Measurements from ENCODE around the gene EGFL7. TPM values are rescaled to one million over a fixed set of nuclear protein-coding genes. Genes with fewer than 3 reads are reported as not detected.

The EGFL7 gene
- total and polyA plus RNA-seq, 10 of the 15 experiments (the other 5 are each of a cell fraction or from before 2014, with no cell fraction given) = 0.06 to 0.46 (median 0.19) TPM; not detected in 5

GRCh38 chr9:136676920-136677686 lies 14.4 kb downstream of the EGFL7 start:
- ChIA-PET CTCF (no interaction called here), RAD21 (ENCODE audit: unreplicated experiment) (no interaction called here), POLR2A (no interaction called here), SMC1A (ENCODE audit: uncharacterized antibody, unreplicated experiment) (interaction anchor here (1.1 kb wide), 1 partner anchor 41 kb away, joined by 3 read pairs; no protein-coding TSS in a partner anchor)
- no peak for TF ChIP-seq ZNF592 (IDR thresholded peaks at IDR 0.05)
- TF ChIP-seq CBX3 (IDR thresholded peaks at IDR 0.05; ENCODE audit: borderline replicate concordance, low read depth) = no peak
- no peak for TF ChIP-seq NR2F1 (conservative IDR thresholded peaks at IDR 0.05)
- no peak for TF ChIP-seq RCOR1 (conservative IDR thresholded peaks at IDR 0.05; ENCODE audit: low read depth, low read length)
- TF ChIP-seq NR2C1 (IDR thresholded peaks at IDR 0.05) = no peak
- TF ChIP-seq ETV6 (conservative IDR thresholded peaks at IDR 0.05 in 1 of 2, IDR thresholded peaks at IDR 0.05 in 1 of 2; ENCODE audit: borderline replicate concordance in 1 of 2, low read depth in 1 of 2) = no peak
- TF ChIP-seq NFYB (IDR thresholded peaks at IDR 0.05; ENCODE audit: insufficient read depth, low read depth, low read length) = no peak
- TF ChIP-seq MEF2A (IDR thresholded peaks at IDR 0.05; ENCODE audit: insufficient read depth, low read depth, low read length) = no peak
- TF ChIP-seq KDM1A (IDR thresholded peaks at IDR 0.05; ENCODE audit: borderline replicate concordance) = no peak
- no peak for TF ChIP-seq EED (IDR thresholded peaks at IDR 0.05; ENCODE audit: low read depth)
- no peak for TF ChIP-seq WRNIP1 (IDR thresholded peaks at IDR 0.05; ENCODE audit: borderline replicate concordance, low read depth, low read length)
- no peak for TF ChIP-seq JUNB (IDR thresholded peaks at IDR 0.05)
- no peak for TF ChIP-seq NFIC (IDR thresholded peaks at IDR 0.05; ENCODE audit: low read depth, low read length)
- TF ChIP-seq ESRRA (IDR thresholded peaks at IDR 0.05; ENCODE audit: low read length) = no peak
- TF ChIP-seq MEF2B (IDR thresholded peaks at IDR 0.05; ENCODE audit: partially characterized antibody, poor library complexity, severe bottlenecking) = no peak
- Histone ChIP-seq H3K36me3 (ENCODE audit: control insufficient read depth in 2 of 2, insufficient read depth in 2 of 2, low read length in 1 of 2) (no peaks in the 10 kb centered on the region; a peak in 1 of 4 replicates), H3K9ac (ENCODE audit: control insufficient read depth, insufficient read depth, low read length) (no peak overlapping the region), H3K4me3 (no peak overlapping the region), H3K79me2 (ENCODE audit: control insufficient read depth, insufficient read depth, low read length) (no peaks in the 10 kb centered on the region), H4K20me1 (ENCODE audit: control insufficient read depth, insufficient read depth) (no peaks in the 10 kb centered on the region), H3K9me3 (replicated peaks; ENCODE audit: control insufficient read depth, insufficient read depth, low read length) (no peaks in the 10 kb centered on the region), H3K27me3 (replicated peaks in 1 of 2; ENCODE audit: control insufficient read depth in 2 of 2, insufficient read depth in 2 of 2, low read length in 1 of 2) (no peaks in the 10 kb centered on the region), H2AFZ (ENCODE audit: control insufficient read depth, low read depth, low read length) (no peak overlapping the region), H3K27ac (ENCODE audit: control insufficient read depth, insufficient read depth) (no peak overlapping the region), H3K4me1 (ENCODE audit: control insufficient read depth, insufficient read depth, low read length) (no peaks in the 10 kb centered on the region), H3K4me2 (ENCODE audit: control insufficient read depth, insufficient read depth) (no peak overlapping the region)
- in situ Hi-C loops (cut with MboI) = no loop called here
- intact Hi-C loops (cut with micrococcal nuclease; ENCODE audit: unreplicated experiment) = no loop called here
- ATAC-seq = no peak
- BruUV-seq (replicated peaks) = no TSS peak
- no peak for FAIRE-seq
- WGBS (ENCODE audit: insufficient coverage, insufficient replicate concordance, low lambda C conversion rate, missing lambda C conversion rate) = 81% methylated on average over 36 of the region's 46 CpGs
- DNase-seq (ENCODE audit: low read depth, low spot score) = no peak

Data from GM12878 (cell line).